H4 (cell line): Measurements from ENCODE around the gene ASTL. TPM values are rescaled to one million over a fixed set of nuclear protein-coding genes. Genes with fewer than 3 reads are reported as not detected.
A peak's percentile ranks its signal among the peaks of the same experiment; 100 is the strongest.
"Not testable (repeated sequence)": the region's sequence is repeated elsewhere in the genome, so short reads cannot be mapped to it uniquely, and the experiment has no call there.

Experiments
- DNase-seq: peaks from one replicate; pipeline ENCODE4 v3.0.0-alpha.2; 2015; ENCODE audit warnings: low spot score
- total RNA-seq: library from RNA; depleted of rRNA; stranded (reverse); fragments of >200 nt; shearing (Covaris generic); gene quantifications from 2 replicates; pipeline ENCODE4 v1.2.3, GENCODE V29; 2014; rRNA removed

Gene ASTL
- not detected in 2 replicates for total RNA-seq

GRCh38 chr2:96138179-96139145, at the start of gene ASTL:
ASTL (minus strand) TSS chr2:96138502; CDS start chr2:96138436, 66 bp downstream.
- no peak for DNase-seq

- DNase-seq: no peak
Measured at GRCh38 chr2:96186562-96186961, 48.3 kb upstream of the ASTL start.

GRCh38 chr2:96185516-96185915, 47.2 kb upstream of the ASTL start:
- DNase-seq: no peak

- DNase-seq: no peak
Measured at GRCh38 chr2:96184989-96185388, 46.7 kb upstream of the ASTL start.

- DNase-seq: no peak
Measured at GRCh38 chr2:96184188-96184587, 45.9 kb upstream of the ASTL start.

DNA sequence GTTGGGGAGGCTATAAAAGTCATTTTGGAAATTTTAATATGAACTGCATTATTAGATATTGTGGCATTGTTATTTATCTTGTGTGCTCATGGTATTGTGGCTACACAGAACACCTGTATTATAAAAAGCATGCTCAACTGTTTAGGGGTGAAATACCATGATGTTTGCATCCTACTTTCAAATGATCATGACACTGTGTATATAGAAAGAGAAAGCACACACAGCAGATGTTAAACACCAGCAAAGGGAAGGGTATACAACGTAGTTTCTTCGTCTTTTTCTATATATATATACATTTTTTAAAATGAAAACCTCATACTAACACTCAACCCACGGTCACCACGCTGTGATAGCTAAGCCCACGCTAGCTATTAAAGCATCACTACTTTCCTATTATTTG, 43.2 kb upstream of the ASTL start:
- no peak for DNase-seq

DNA sequence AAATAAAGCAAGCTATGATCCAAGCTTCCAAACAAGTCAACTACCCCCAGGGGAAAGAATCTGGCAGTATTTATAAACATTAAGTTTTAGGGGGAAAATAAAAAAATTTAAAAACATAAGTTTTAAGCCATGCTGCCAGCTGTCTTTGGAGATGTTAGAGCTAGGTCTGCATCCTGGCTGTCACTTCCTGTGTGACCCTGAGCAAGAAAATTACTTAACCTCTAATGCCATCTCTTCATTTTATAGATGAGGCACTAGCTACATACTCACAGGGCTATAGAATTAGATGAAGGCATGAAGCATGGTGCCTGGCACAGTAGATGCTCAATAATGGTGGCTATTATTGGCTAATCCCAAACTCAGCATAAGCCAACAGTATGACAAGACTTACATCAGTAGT, 42.2 kb upstream of the ASTL start:
- DNase-seq: no peak

- no peak for DNase-seq
Measured at GRCh38 chr2:96180002-96180401, 41.7 kb upstream of the ASTL start.

DNA sequence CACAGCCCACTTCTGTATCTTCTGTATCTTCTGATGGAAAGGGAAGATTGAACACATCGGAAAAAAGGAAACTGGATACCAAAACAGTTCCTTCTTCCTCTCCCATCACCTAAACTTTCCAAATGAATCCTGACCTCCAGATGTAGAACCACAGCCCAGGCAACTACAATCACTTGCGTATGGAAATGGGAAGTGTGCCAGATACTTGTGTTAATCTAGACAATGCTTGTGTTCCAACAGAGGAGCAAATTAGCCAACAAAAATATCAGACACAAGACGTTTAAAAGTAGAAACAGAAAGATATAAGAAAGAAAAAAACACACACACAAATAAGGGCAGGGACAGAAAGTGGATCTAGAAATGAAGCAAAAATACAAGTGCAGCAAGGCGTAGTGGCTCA, 38.4 kb upstream of the ASTL start:
- no peak for DNase-seq

- no peak for DNase-seq
Measured at GRCh38 chr2:96175951-96176350, 37.6 kb upstream of the ASTL start.

GRCh38 chr2:96174251-96175144, 36.2 kb upstream of the ASTL start:
- peak; percentile 64 for DNase-seq

DNA sequence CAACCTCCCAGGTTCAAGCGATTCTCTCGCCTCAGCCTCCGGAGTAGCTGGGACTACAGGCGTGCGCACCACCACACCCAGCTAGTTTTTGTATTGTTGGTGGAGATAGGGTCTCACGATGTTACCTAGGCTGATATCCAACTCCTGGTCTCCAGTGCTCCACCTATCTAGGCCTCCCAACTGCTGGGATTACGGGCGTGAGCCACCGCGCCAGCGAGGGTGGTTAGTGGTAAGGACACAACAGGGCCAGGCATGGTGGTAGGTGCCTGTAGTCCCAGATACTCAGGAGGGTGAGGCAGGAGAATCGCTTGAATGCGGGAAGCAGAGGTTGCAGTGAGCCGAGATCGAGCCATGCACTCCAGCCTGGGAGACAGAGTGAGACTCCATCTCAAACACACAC, 33.5 kb upstream of the ASTL start:
- DNase-seq: no peak

DNA sequence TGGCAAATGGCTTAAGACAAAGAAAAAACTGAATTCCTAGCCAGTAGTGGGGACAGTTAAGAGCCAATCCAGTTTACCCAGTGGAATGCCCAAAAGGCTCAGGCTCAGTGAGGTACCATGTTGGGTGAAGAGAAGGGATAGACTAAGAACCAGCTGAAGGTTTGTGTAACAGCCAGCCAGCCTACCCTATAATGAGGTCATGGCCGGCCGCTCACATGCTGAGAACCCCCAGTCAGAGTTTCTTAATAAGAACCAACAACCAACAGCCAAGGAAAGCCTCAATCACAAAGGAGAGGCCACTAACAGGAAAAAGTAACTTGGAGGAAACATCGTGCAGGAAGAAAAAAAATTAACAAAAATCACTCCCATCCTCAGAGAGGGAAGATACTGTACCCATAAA, 32.3 kb upstream of the ASTL start:
- no peak for DNase-seq

GRCh38 chr2:96169868-96170507, 31.7 kb upstream of the ASTL start:
- no peak for DNase-seq

- no peak for DNase-seq
Measured at GRCh38 chr2:96167407-96168013, 29.2 kb upstream of the ASTL start.

GRCh38 chr2:96164459-96165184, 26.3 kb upstream of the ASTL start:
- no peak for DNase-seq

DNA sequence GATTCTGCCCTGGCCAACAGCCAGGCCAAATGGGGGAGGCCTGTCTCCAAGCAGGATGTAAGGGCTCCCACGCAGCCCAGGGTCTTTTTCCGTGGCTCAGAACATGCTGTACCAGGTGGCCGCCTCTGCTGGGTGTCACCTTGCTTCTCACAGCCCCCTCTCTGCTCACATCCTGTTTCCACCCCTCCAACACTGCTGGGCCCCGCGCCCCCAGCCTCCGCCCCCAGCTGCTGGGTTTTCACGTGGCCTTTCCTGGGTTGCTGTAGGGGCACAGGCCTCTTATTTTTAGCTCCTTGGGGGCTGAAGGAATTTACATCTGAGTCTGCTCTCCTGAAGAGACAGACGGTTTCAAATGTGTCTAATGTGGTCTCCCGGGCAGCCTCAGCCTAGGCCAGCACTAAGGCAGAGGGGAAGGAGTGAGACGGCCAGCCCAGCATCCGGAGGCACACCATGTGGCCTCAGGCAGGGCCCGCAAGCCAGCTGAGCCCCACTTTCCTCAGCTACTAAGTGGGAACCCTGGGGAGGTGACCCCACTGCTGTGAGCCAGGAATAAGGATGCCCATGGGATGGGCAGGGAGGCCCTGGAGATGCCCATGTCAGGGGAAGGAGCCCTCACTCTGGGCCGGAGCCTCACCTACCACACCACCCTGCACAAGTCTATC, 25.6 kb upstream of the ASTL start:
- no peak for DNase-seq

- no peak for DNase-seq
Measured at GRCh38 chr2:96163415-96163767, 25.1 kb upstream of the ASTL start.

- no peak for DNase-seq
Measured at GRCh38 chr2:96161898-96162297, 23.6 kb upstream of the ASTL start.

DNA sequence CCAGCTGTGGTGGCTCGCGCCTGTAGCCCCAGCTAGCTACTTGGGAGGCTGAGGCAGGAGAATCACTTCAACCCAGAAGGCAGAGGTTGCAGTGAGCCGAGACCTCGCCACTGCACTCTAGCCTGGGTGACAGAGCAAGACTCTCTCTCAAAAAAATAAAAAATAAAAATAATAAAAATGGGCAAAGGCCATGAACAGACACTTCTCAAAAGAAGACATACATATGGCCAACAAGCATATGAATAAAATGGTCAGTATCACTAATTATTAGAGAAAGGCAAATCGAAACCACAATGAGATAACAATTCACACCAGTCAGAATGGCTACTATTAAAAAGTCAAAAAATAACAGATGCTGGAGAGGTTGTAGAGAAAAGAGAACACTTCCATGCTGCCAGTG, 22.1 kb upstream of the ASTL start:
- not testable (repeated sequence) for DNase-seq
